Measurements from ENCODE around the gene DOCK3. TPM values are rescaled to one million over a fixed set of nuclear protein-coding genes. Genes with fewer than 3 reads are reported as not detected.
"Not testable (repeated sequence)": the region's sequence is repeated elsewhere in the genome, so short reads cannot be mapped to it uniquely, and the experiment has no call there.

DOCK3 gene
- polyA plus RNA-seq, 4 donors: 0.13 to 0.34 TPM; not detected in 2

GRCh38 chr3:50913260-50913659 lies 238.5 kb downstream of the DOCK3 start:
- Histone ChIP-seq H3K9me3 (ENCODE audit: control insufficient read depth in 2 of 2, insufficient read depth in 1 of 2, low read depth in 1 of 2, low read length in 1 of 2) (peaks cover 0 to 4% of the 10 kb centered on the region in 2 donors), H3K27me3 (ENCODE audit: control insufficient read depth in 3 of 3, insufficient read depth in 3 of 3, low read length in 3 of 3) (peaks cover 0 to 1% (median 0%) of the 10 kb centered on the region in 3 donors), H3K36me3 (ENCODE audit: control insufficient read depth in 3 of 3, insufficient read depth in 2 of 3, low read depth in 1 of 3, low read length in 3 of 3) (peaks cover 0 to 2% (median 0%) of the 10 kb centered on the region in 3 donors), H3K4me3 (ENCODE audit: low read depth in 1 of 3, low read length in 3 of 3) (no peak overlapping the region), H3K27ac (ENCODE audit: low read depth in 1 of 3, low read length in 2 of 3) (no peak overlapping the region), H3K4me1 (ENCODE audit: control insufficient read depth in 3 of 3, insufficient read depth in 2 of 3, low read depth in 1 of 3, low read length in 2 of 3) (no peaks in the 10 kb centered on the region)
- 15 to 68% (median 27%) methylated on average over 1 of the region's 1 CpG for WGBS, 3 donors
- no peak for FAIRE-seq
- no peak for DNase-seq

- not testable (repeated sequence) for H3K36me3 ChIP-seq (ENCODE audit: control insufficient read depth in 3 of 3, insufficient read depth in 2 of 3, low read depth in 1 of 3, low read length in 3 of 3); DNase-seq; H3K4me1 ChIP-seq (ENCODE audit: control insufficient read depth in 3 of 3, insufficient read depth in 2 of 3, low read depth in 1 of 3, low read length in 2 of 3); H3K27ac ChIP-seq (ENCODE audit: low read depth in 1 of 3, low read length in 2 of 3); H3K4me3 ChIP-seq (ENCODE audit: low read depth in 1 of 3, low read length in 3 of 3); H3K27me3 ChIP-seq (ENCODE audit: control insufficient read depth in 3 of 3, insufficient read depth in 3 of 3, low read length in 3 of 3); H3K9me3 ChIP-seq (ENCODE audit: control insufficient read depth in 2 of 2, insufficient read depth in 1 of 2, low read depth in 1 of 2, low read length in 1 of 2); FAIRE-seq
- 83 to 88% (median 87%) methylated on average over 5 of the region's 5 CpGs for WGBS, 3 donors
These were observed 247.3 kb downstream of the DOCK3 start for GRCh38 chr3:50922071-50922470.

- no peak overlapping the region for H3K27ac ChIP-seq (ENCODE audit: low read depth in 1 of 3, low read length in 2 of 3)
- no peak for DNase-seq
- H3K27me3 ChIP-seq (ENCODE audit: control insufficient read depth in 3 of 3, insufficient read depth in 3 of 3, low read length in 3 of 3): peaks cover 0 to 3% (median 0%) of the 10 kb centered on the region in 3 donors
- H3K4me3 ChIP-seq (ENCODE audit: low read depth in 1 of 3, low read length in 3 of 3): no peak overlapping the region
- no peaks in the 10 kb centered on the region for H3K4me1 ChIP-seq (ENCODE audit: control insufficient read depth in 3 of 3, insufficient read depth in 2 of 3, low read depth in 1 of 3, low read length in 2 of 3)
- no peak for FAIRE-seq
- 87 to 95% (median 93%) methylated on average over 1 of the region's 1 CpG for WGBS, 3 donors
- H3K36me3 ChIP-seq (ENCODE audit: control insufficient read depth in 3 of 3, insufficient read depth in 2 of 3, low read depth in 1 of 3, low read length in 3 of 3): no peaks in the 10 kb centered on the region
- peaks cover 0 to 2% of the 10 kb centered on the region in 2 donors for H3K9me3 ChIP-seq (ENCODE audit: control insufficient read depth in 2 of 2, insufficient read depth in 1 of 2, low read depth in 1 of 2, low read length in 1 of 2)
These were observed 249.2 kb downstream of the DOCK3 start for GRCh38 chr3:50923955-50924354.

GRCh38 chr3:50924638-50925037 lies 249.9 kb downstream of the DOCK3 start:
- H3K4me1 ChIP-seq (ENCODE audit: control insufficient read depth in 3 of 3, insufficient read depth in 2 of 3, low read depth in 1 of 3, low read length in 2 of 3): no peaks in the 10 kb centered on the region
- FAIRE-seq: no peak
- 73 to 82% (median 77%) methylated on average over 2 of the region's 2 CpGs for WGBS, 3 donors

GRCh38 chr3:50926868-50927267 lies 252.1 kb downstream of the DOCK3 start:
- H3K27me3 ChIP-seq (ENCODE audit: control insufficient read depth in 3 of 3, insufficient read depth in 3 of 3, low read length in 3 of 3): peaks cover 0 to 3% (median 0%) of the 10 kb centered on the region in 3 donors
- FAIRE-seq (no peak), DNase-seq (no peak)
- H3K4me1 ChIP-seq (ENCODE audit: control insufficient read depth in 3 of 3, insufficient read depth in 2 of 3, low read depth in 1 of 3, low read length in 2 of 3): no peaks in the 10 kb centered on the region
- no peaks in the 10 kb centered on the region for H3K36me3 ChIP-seq (ENCODE audit: control insufficient read depth in 3 of 3, insufficient read depth in 2 of 3, low read depth in 1 of 3, low read length in 3 of 3)
- H3K4me3 ChIP-seq (ENCODE audit: low read depth in 1 of 3, low read length in 3 of 3): no peak overlapping the region
- H3K27ac ChIP-seq (ENCODE audit: low read depth in 1 of 3, low read length in 2 of 3): no peak overlapping the region
- WGBS, 3 donors: 21 to 25% (median 23%) methylated on average over 2 of the region's 2 CpGs
- peaks cover 0 to 2% of the 10 kb centered on the region in 2 donors for H3K9me3 ChIP-seq (ENCODE audit: control insufficient read depth in 2 of 2, insufficient read depth in 1 of 2, low read depth in 1 of 2, low read length in 1 of 2)

More at GRCh38 chr3:50924638-50925037, 249.9 kb downstream of the DOCK3 start:
- DNase-seq: no peak
- no peak overlapping the region for H3K27ac ChIP-seq (ENCODE audit: low read depth in 1 of 3, low read length in 2 of 3)
- H3K9me3 ChIP-seq (ENCODE audit: control insufficient read depth in 2 of 2, insufficient read depth in 1 of 2, low read depth in 1 of 2, low read length in 1 of 2): peaks cover 0 to 2% of the 10 kb centered on the region in 2 donors
- no peak overlapping the region for H3K4me3 ChIP-seq (ENCODE audit: low read depth in 1 of 3, low read length in 3 of 3)
- peaks cover 0 to 3% (median 0%) of the 10 kb centered on the region in 3 donors for H3K27me3 ChIP-seq (ENCODE audit: control insufficient read depth in 3 of 3, insufficient read depth in 3 of 3, low read length in 3 of 3)
- no peaks in the 10 kb centered on the region for H3K36me3 ChIP-seq (ENCODE audit: control insufficient read depth in 3 of 3, insufficient read depth in 2 of 3, low read depth in 1 of 3, low read length in 3 of 3)

- 82 to 85% (median 85%) methylated on average over 19 to 20 of the region's 20 CpGs for WGBS, 3 donors
- FAIRE-seq (no peak), DNase-seq (no peak)
- peaks cover 0 to 2% of the 10 kb centered on the region in 2 donors for H3K9me3 ChIP-seq (ENCODE audit: control insufficient read depth in 2 of 2, insufficient read depth in 1 of 2, low read depth in 1 of 2, low read length in 1 of 2)
- H3K27me3 ChIP-seq (ENCODE audit: control insufficient read depth in 3 of 3, insufficient read depth in 3 of 3, low read length in 3 of 3): peaks cover 0 to 5% (median 0%) of the 10 kb centered on the region in 3 donors
- H3K27ac ChIP-seq (ENCODE audit: low read depth in 1 of 3, low read length in 2 of 3): no peak overlapping the region
- H3K36me3 ChIP-seq (ENCODE audit: control insufficient read depth in 3 of 3, insufficient read depth in 2 of 3, low read depth in 1 of 3, low read length in 3 of 3): no peaks in the 10 kb centered on the region
- H3K4me3 ChIP-seq (ENCODE audit: low read depth in 1 of 3, low read length in 3 of 3): no peak overlapping the region
- no peaks in the 10 kb centered on the region for H3K4me1 ChIP-seq (ENCODE audit: control insufficient read depth in 3 of 3, insufficient read depth in 2 of 3, low read depth in 1 of 3, low read length in 2 of 3)
These were observed 255.9 kb downstream of the DOCK3 start for GRCh38 chr3:50930371-50931208.

GRCh38 chr3:50932918-50933317 lies 258.2 kb downstream of the DOCK3 start:
- H3K9me3 ChIP-seq (ENCODE audit: control insufficient read depth in 2 of 2, insufficient read depth in 1 of 2, low read depth in 1 of 2, low read length in 1 of 2); H3K4me1 ChIP-seq (ENCODE audit: control insufficient read depth in 3 of 3, insufficient read depth in 2 of 3, low read depth in 1 of 3, low read length in 2 of 3); H3K4me3 ChIP-seq (ENCODE audit: low read depth in 1 of 3, low read length in 3 of 3); FAIRE-seq; H3K27ac ChIP-seq (ENCODE audit: low read depth in 1 of 3, low read length in 2 of 3); H3K27me3 ChIP-seq (ENCODE audit: control insufficient read depth in 3 of 3, insufficient read depth in 3 of 3, low read length in 3 of 3); H3K36me3 ChIP-seq (ENCODE audit: control insufficient read depth in 3 of 3, insufficient read depth in 2 of 3, low read depth in 1 of 3, low read length in 3 of 3); DNase-seq: not testable (repeated sequence)
- WGBS, 3 donors: 52 to 68% (median 61%) methylated on average over 2 of the region's 2 CpGs

GRCh38 chr3:50936389-50936788 lies 261.7 kb downstream of the DOCK3 start:
- no peak for DNase-seq
- H3K4me3 ChIP-seq (ENCODE audit: low read depth in 1 of 3, low read length in 3 of 3): no peak overlapping the region
- no peaks in the 10 kb centered on the region for H3K4me1 ChIP-seq (ENCODE audit: control insufficient read depth in 3 of 3, insufficient read depth in 2 of 3, low read depth in 1 of 3, low read length in 2 of 3)
- H3K27me3 ChIP-seq (ENCODE audit: control insufficient read depth in 3 of 3, insufficient read depth in 3 of 3, low read length in 3 of 3): peaks cover 0 to 5% (median 0%) of the 10 kb centered on the region in 3 donors
- no peak for FAIRE-seq
- H3K9me3 ChIP-seq (ENCODE audit: control insufficient read depth in 2 of 2, insufficient read depth in 1 of 2, low read depth in 1 of 2, low read length in 1 of 2): peaks cover 0 to 3% of the 10 kb centered on the region in 2 donors
- H3K36me3 ChIP-seq (ENCODE audit: control insufficient read depth in 3 of 3, insufficient read depth in 2 of 3, low read depth in 1 of 3, low read length in 3 of 3): no peaks in the 10 kb centered on the region
- no peak overlapping the region for H3K27ac ChIP-seq (ENCODE audit: low read depth in 1 of 3, low read length in 2 of 3)
- 95 to 98% (median 96%) methylated on average over 2 of the region's 2 CpGs for WGBS, 3 donors

Measured in small intestine (tissue), 7 donors.